Prostate gland (tissue), 2 donors: Measurements from ENCODE around the gene SEC14L2. TPM values are rescaled to one million over a fixed set of nuclear protein-coding genes. Genes with fewer than 3 reads are reported as not detected.

ENCODE experiments used
- DNase-seq: peaks from one replicate; pipeline ENCODE4 v3.0.0-alpha.2; 2019; ENCODE audit warnings: low spot score
- H3K27ac ChIP-seq, 2 donors: fragments of 200-600 bp; sonication (generic); 2 replicates each; pipeline ENCODE4 v1.5.1; 2017 to 2019
- H3K27me3 ChIP-seq: fragments of 200-600 bp; sonication (generic); replicated peaks from 2 replicates; pipeline ENCODE4 v1.5.1; 2019; ENCODE audit not compliant: insufficient read depth
- H3K36me3 ChIP-seq, 2 donors: fragments of 200-600 bp; sonication (generic); 1 replicate in 1 of 2; 2 replicates in 1 of 2; pipeline versions ENCODE4 v1.5.1 to v1.8.1; 2017 to 2019
- H3K4me1 ChIP-seq: fragments of 200-600 bp; sonication (generic); replicated peaks from 2 replicates; pipeline ENCODE4 v1.5.1; 2019
- H3K4me3 ChIP-seq, 2 donors: fragments of 200-600 bp; sonication (generic); 2 replicates each; pipeline ENCODE4 v1.5.1; 2017 to 2019
- H3K9me3 ChIP-seq: fragments of 200-600 bp; sonication (generic); 2 replicates; pipeline ENCODE4 v1.5.1; 2017
- POLR2A ChIP-seq: fragments of 450-650 bp; IDR thresholded peaks from one replicate; pipeline ENCODE4 v1.6.1; 2016; ENCODE audit warnings: antibody characterized with exemption, mild to moderate bottlenecking
- POLR2AphosphoS5 ChIP-seq: sonication (generic); formaldehyde crosslinking; IDR thresholded peaks from one replicate; pipeline ENCODE4 v1.6.1; 2017; ENCODE audit warnings: antibody characterized with exemption
- WGBS: methylation state at CpG from one replicate; pipeline ENCODE4 v1.1.5; 2018; 5-methylcytosine and 5-hydroxymethylcytosine counted together
- intact Hi-C: fragments of 100-400 bp; cut with DNase I; formaldehyde crosslinking; loops from one replicate; pipeline ENCODE4 v1.14.2; 2022
- total RNA-seq, 2 donors: library from RNA; depleted of rRNA; stranded (reverse); fragments of >200 nt; gene quantifications; one replicate each; pipeline ENCODE4 v1.1.0, GENCODE V29; 2016
- TF ChIP-seq, protein P1 (sequence below), 4 experiments: fragments of 200-600 bp in 2 of 4; fragments of 450-650 bp in 2 of 4; sonication (generic) in 2 of 4; IDR thresholded peaks; 1 replicate in 3 of 4; 2 replicates in 1 of 4; pipeline ENCODE4 v1.5.1; 2016 to 2019; ENCODE audit warnings: antibody characterized with exemption in 4 of 4, mild to moderate bottlenecking in 2 of 4, moderate library complexity in 2 of 4

Gene SEC14L2
- total RNA-seq, 2 donors from 2014 or later = 16.8 to 31.1 TPM

DNA sequence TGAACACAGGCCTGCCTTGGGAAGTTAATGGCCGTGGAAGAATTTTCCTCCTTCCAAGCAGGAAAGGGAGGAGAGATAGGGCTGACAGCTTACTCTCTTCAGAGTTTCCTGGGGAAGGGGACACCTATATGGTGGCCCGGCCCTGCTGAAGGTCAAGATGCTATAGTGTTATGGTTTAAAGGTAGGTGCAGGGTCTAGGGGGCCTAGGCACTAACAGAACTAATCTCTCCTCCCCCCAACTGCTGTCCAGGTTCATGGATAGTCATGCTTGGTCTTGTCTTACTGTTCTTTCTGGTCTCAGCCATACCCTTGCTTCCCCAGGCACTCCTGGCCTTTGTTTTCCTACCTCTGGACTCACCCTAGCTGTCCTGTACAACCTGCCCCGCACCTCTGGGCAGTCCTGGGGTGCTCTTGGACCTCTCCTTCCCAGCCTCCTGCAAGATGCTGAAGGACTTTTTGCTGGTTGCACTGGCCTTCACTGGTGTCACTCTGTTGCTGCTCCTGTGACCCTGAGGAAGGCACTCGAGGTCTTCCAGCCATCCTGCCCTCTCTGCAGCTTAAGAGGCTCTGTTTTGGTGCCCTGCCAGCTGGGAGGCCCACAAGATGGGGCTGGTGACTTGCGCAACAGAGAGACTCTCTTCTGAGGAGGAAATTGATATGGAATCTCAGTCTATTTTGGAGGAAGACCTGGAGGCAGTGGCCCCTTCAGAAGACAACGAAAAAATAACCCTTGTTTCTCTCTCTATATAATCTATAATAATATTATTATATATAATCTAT, 57.1 kb downstream of the SEC14L2 start:
- no peak for DNase-seq
- TF ChIP-seq, protein P1, sequence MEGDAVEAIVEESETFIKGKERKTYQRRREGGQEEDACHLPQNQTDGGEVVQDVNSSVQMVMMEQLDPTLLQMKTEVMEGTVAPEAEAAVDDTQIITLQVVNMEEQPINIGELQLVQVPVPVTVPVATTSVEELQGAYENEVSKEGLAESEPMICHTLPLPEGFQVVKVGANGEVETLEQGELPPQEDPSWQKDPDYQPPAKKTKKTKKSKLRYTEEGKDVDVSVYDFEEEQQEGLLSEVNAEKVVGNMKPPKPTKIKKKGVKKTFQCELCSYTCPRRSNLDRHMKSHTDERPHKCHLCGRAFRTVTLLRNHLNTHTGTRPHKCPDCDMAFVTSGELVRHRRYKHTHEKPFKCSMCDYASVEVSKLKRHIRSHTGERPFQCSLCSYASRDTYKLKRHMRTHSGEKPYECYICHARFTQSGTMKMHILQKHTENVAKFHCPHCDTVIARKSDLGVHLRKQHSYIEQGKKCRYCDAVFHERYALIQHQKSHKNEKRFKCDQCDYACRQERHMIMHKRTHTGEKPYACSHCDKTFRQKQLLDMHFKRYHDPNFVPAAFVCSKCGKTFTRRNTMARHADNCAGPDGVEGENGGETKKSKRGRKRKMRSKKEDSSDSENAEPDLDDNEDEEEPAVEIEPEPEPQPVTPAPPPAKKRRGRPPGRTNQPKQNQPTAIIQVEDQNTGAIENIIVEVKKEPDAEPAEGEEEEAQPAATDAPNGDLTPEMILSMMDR (IDR thresholded peaks at IDR 0.05) = no peak
- TF ChIP-seq POLR2AphosphoS5 = no peak
- no peak for TF ChIP-seq POLR2A
- intact Hi-C loops = no loop called here
- no peaks in the 10 kb centered on the region for H3K9me3 ChIP-seq
- no peak overlapping the region for H3K27ac ChIP-seq
- no peaks in the 10 kb centered on the region for H3K4me1 ChIP-seq
- no peaks in the 10 kb centered on the region for H3K36me3 ChIP-seq
- no peak overlapping the region for H3K4me3 ChIP-seq
- H3K27me3 ChIP-seq = peaks cover 2% of the 10 kb centered on the region
- 61% methylated on average over 6 of the region's 6 CpGs for WGBS

DNA sequence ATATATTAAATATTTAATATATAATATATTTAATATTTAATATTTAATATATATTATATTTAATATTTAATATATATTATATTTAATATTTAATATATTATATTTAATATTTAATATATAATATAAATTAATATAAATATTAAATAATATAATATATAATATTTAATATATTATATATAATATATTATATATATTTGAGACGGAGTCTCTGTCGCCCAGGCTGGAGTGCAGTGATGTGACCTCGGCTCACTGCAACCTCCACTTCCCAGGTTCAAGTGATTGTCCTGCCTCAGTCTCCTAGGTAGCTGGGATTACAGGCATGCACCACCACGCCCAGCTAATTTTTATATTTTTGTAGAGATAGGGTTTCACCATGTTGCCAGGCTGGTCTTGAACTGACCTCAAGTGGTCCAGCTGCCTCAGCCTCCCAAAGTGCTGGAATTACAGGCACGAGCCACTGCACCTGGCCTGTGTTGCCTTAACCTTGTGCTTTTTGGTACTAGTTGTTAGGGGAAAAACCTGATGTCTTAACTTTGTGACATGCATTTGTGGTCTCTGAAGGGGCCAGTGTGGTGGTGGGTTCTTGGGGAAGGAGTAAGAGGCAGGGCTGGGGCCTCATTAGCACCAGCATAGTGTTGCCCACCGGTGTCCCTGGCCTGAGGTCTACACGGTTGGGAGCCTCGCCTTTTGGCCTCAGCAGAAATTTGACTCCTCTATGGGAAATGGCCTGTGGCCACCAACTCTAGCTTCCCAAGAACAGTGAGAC, 58.4 kb downstream of the SEC14L2 start:
- H3K4me3 ChIP-seq = no peak overlapping the region
- no peak overlapping the region for H3K27ac ChIP-seq
- H3K9me3 ChIP-seq = no peaks in the 10 kb centered on the region
- TF ChIP-seq POLR2A (no peak), POLR2AphosphoS5 (no peak)
- TF ChIP-seq, protein P1 (IDR thresholded peaks at IDR 0.05) = no peak
- intact Hi-C loops = no loop called here
- peaks cover 2% of the 10 kb centered on the region for H3K27me3 ChIP-seq
- WGBS = 88% methylated on average over 8 of the region's 8 CpGs
- H3K36me3 ChIP-seq = no peaks in the 10 kb centered on the region
- no peak for DNase-seq
- H3K4me1 ChIP-seq = peaks cover 3% of the 10 kb centered on the region

DNA sequence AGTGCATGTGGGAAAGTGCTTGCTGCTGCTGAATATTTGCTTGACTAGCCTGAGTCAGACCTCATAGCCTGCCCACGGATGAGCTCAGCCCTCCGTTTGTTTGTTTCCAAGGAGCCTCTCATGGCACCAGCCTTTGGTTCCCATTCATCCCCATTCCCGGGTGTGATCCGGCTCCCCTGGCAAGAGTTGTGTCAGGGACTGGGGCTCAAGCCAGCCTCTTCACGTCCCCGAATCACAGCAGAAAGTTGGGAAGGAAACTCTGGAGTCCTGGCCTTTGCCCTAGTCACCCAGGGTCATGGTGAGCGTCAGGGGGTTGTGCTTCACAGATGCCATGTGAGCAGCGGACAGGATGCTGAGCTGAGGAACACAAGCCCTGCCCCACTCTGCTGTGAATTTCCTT, 61.2 kb downstream of the SEC14L2 start:
- intact Hi-C loops = no loop called here
- 73% methylated on average over 8 of the region's 8 CpGs for WGBS
- no peaks in the 10 kb centered on the region for H3K27me3 ChIP-seq

DNA sequence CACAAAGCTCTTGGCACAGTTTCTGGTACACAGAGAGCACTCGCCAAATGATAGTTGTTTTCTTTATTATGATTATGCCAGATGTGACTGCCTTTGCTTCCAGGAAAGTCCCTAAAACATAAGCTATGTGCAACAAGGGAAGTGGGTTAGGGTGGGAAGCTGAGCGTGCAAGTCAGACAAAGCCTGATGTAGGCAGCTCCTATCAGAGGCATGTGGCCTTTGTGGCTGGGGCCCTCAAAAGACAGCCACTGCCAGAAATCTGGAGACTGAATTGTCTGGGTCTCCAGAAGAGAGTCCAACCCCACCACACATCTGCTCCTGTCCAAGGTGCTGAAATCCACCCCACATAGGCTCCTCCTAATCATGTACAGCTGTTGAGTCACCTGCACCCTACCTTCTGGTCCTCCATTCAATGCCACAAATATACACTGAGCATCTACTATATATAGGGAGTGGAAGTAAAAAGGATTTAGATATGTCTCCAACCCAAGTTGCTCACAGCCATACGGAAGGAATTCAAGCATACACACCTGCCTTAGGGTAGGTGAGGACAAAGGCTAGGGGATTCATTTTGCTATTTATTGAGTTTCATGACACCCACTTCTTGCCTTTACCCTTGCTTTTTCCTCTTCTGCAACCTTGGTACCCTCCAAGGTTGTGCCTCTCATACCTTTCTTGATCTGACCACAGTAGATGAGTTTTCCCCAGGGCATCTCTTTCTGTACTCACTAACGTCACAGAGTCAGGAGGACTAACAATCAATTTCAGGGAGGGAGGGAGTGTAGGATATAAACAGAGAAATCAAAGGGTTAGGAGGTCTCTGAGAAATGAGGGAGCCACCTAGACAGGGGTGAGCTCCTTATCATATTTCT, 62.6 kb downstream of the SEC14L2 start:
- intact Hi-C loops = no loop called here
- no peak for DNase-seq
- peaks cover 3% of the 10 kb centered on the region for H3K4me1 ChIP-seq
- no peak overlapping the region for H3K27ac ChIP-seq
- no peaks in the 10 kb centered on the region for H3K9me3 ChIP-seq
- TF ChIP-seq POLR2AphosphoS5 = no peak
- TF ChIP-seq, protein P1 (IDR thresholded peaks at IDR 0.05) = no peak
- no peak for TF ChIP-seq POLR2A
- H3K36me3 ChIP-seq = no peaks in the 10 kb centered on the region
- no peak overlapping the region for H3K4me3 ChIP-seq
- WGBS = 55% methylated on average over 4 of the region's 4 CpGs
- H3K27me3 ChIP-seq = no peaks in the 10 kb centered on the region

More for the DNA sequence above, 61.2 kb downstream of the SEC14L2 start:
- no peak overlapping the region for H3K4me3 ChIP-seq
- peaks cover 3% of the 10 kb centered on the region for H3K4me1 ChIP-seq
- no peaks in the 10 kb centered on the region for H3K9me3 ChIP-seq
- no peaks in the 10 kb centered on the region for H3K36me3 ChIP-seq
- no peak for DNase-seq
- TF ChIP-seq POLR2A = no peak
- no peak for TF ChIP-seq POLR2AphosphoS5
- TF ChIP-seq, protein P1 (IDR thresholded peaks at IDR 0.05) = no peak
- H3K27ac ChIP-seq = no peak overlapping the region
